HL-60 (cell line): ENCODE results near the gene PTTG1IP.
"Not testable (repeated sequence)": the region's sequence is repeated elsewhere in the genome, so short reads cannot be mapped to it uniquely, and the experiment has no call there.

ENCODE experiments used
- CTCF ChIP-seq: IDR thresholded peaks from one replicate; pipeline ENCODE4 v1.5.1; 2011; ENCODE audit warnings: low read length, control low read depth, inconsistent platforms; ENCODE audit not compliant: insufficient read depth
- GABPA ChIP-seq: IDR thresholded peaks from 2 replicates; pipeline ENCODE4 v1.6.1; 2012; ENCODE audit warnings: low read depth
- POLR2AphosphoS5 ChIP-seq: IDR thresholded peaks from 2 replicates; pipeline ENCODE4 v1.6.1; 2012; ENCODE audit warnings: low read depth

GRCh38 chr21:44832516-44833255 lies 40.8 kb downstream of the PTTG1IP start:
- TF ChIP-seq CTCF, POLR2AphosphoS5, GABPA: not testable (repeated sequence)
